RPMI7951 (cell line): Measurements from ENCODE around the gene SLC35B2. TPM values are rescaled to one million over a fixed set of nuclear protein-coding genes. Genes with fewer than 3 reads are reported as not detected.

Experiments
- DNase-seq: peaks from one replicate; pipeline ENCODE4 v3.0.0-alpha.2; 2012; ENCODE audit warnings: low read depth
- total RNA-seq: library from RNA; depleted of rRNA; stranded (reverse); fragments of >200 nt; shearing (Covaris generic); gene quantifications from 2 replicates; pipeline ENCODE4 v1.2.3, GENCODE V29; 2014; rRNA removed

SLC35B2 gene
- total RNA-seq, 1 experiment from 2014 or later, result 101 TPM

DNA sequence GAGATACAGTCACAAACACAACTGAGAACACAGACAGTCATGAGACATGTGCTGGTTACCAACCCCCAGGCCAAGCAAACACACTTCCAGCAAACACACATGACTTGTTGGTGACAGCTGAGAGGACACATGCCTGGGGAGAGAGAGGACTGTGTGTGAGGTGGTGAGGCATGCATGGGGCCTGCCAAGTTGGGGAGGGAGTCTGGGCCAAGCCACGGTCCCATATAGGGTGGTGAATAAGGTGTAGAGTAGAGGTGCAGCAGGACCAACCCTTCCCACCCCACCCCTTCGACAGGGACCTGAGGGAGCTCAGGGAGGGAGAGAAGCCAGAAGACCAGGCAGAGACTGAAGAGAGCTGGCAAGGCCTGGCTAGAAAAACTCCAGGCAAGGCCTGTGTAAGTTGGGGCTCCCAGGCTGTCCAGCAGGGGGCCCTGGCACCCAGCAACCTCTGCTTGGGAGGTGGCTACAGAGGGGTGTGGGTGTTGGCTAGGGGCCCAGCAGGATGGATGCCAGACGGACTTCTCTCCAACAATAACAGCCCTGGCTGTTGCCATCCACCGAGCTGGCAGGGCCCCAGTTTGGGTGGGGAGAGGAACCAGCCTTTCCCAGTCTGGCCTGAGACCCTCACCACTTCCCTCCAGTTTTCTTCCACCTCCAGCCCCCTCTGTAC, 35.9 kb downstream of the SLC35B2 start:
- DNase-seq, result peak; percentile 83

GRCh38 chr6:44220913-44221290, 36.4 kb downstream of the SLC35B2 start:
- DNase-seq, result no peak

DNA sequence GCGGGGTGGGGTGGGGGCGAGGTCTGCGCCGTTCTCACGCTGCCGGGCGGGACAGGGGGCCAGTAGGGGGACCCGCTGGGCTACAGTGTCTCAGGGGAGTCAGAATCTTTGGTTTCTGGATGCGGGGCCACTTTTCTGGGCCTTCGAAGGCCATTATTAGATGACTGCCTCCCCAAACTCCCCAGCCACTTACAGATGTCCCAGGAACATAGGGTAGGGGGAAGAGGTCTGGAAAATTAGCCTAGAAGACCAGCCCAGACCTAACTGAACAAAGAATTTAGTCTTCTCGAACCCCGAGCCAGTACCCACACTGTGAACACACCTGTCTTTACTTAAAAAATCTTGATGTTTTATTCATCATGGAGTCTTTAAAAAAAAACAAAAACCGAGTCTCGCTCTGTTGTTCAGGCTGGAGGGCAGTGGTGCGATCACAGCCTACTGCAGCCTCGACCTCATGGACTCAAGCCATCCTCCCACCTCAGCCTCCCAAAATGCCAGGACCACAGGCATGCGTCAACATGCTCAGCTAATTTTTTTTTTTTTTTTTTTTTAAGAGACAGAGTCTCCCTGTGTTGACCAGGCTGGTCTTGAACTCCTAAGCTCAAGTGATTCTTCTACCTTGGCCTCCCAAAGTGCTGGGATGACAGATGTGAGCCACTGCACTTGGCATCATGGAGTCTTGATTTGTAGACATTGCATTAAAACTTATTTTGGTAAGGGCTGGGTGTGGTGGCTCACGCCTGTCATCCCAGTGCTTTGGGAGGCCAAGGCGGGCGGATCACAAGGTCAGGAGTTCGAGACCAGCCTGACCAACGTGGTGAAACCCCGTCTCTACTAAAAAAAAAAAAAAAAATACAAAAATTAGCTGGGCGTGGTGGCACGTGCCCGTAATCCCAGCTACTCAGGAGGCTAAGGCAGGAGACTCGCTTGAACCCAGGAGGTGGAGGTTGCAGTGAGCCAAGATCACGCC, 37.2 kb downstream of the SLC35B2 start:
- no peak for DNase-seq

- peak; percentile 69 for DNase-seq
These were observed 38.1 kb downstream of the SLC35B2 start for GRCh38 chr6:44219053-44219814.

- DNase-seq, result no peak
These were observed 39.8 kb downstream of the SLC35B2 start for GRCh38 chr6:44217332-44218143.

- no peak for DNase-seq
These were observed 40.5 kb downstream of the SLC35B2 start, which contains the start of gene MYMX for GRCh38 chr6:44216677-44217331. TSS of gene MYMX (plus strand) at chr6:44216926. CDS start at chr6:44217472, 546 bp downstream.

- DNase-seq, result no peak
These were observed 43.0 kb downstream of the SLC35B2 start for GRCh38 chr6:44214307-44214706.

DNA sequence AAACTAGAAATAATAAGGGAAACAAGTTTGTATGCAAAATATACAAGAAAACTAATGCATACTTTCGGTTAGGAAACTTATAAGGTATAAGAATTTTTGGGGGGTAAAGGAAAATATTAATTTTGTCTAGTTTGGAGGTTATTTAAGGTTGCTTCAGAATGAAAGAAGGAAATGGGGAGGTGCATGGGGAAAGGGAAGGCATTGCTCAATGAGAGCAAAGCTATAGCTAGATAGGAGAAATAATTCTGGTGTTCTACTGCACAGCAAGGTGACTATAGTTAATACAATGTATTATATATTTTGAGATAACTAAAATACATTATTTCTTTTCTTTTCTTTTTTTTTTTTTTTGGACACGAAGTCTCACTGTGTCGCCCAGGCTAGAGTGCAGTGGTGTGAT, 46.0 kb downstream of the SLC35B2 start:
- DNase-seq, result no peak

- no peak for DNase-seq
These were observed 49.4 kb downstream of the SLC35B2 start for GRCh38 chr6:44207966-44208365.

Other genes starting within 250 kb of the SLC35B2 start
- 104 and 109 TPM in 2 replicates for gene MRPL14, start 130.1 kb downstream of the SLC35B2 start, total RNA-seq
- 20.8 and 23.6 TPM in 2 replicates for gene TMEM63B, start 130.0 kb downstream of the SLC35B2 start, total RNA-seq
- gene CAPN11, start 98.7 kb downstream of the SLC35B2 start, total RNA-seq, result not detected in 2 replicates
- gene MYMX, start 40.6 kb downstream of the SLC35B2 start, total RNA-seq, result not detected in 2 replicates
- 22.1 and 22.2 TPM in 2 replicates for gene SLC29A1, start 33.9 kb downstream of the SLC35B2 start, total RNA-seq
- gene HSP90AB1, start 10.4 kb downstream of the SLC35B2 start, total RNA-seq, result 984 and 1,201 TPM in 2 replicates
- 14.7 and 23.0 TPM in 2 replicates for gene NFKBIE, start 8.0 kb upstream of the SLC35B2 start, total RNA-seq
- gene TMEM151B, start 12.9 kb upstream of the SLC35B2 start, total RNA-seq, result 0.12 TPM in 1 of 2 replicates, not detected in the other
- gene AARS2, start 55.8 kb upstream of the SLC35B2 start, total RNA-seq, result 7.1 and 11.5 TPM in 2 replicates
- gene SPATS1, start 85.1 kb upstream of the SLC35B2 start, total RNA-seq, result not detected in 2 replicates
- gene CDC5L, start 130.2 kb upstream of the SLC35B2 start, total RNA-seq, result 26.1 and 33.6 TPM in 2 replicates